Thoracic aorta (tissue), 2 donors: ENCODE data around the gene NEK10. TPM values are rescaled to one million over a fixed set of nuclear protein-coding genes. Genes with fewer than 3 reads are reported as not detected.
A peak's percentile ranks its signal among the peaks of the same experiment; 100 is the strongest.
"Not testable (repeated sequence)": the region's sequence is repeated elsewhere in the genome, so short reads cannot be mapped to it uniquely, and the experiment has no call there.

Source experiments
- ATAC-seq: fragments of 150-250 bp; one replicate; pipeline ENCODE4 v1.8.0; 2017; ENCODE audit warnings: low read depth; ENCODE audit not compliant: insufficient number of reproducible peaks, low FRiP score
- DNase-seq: peaks from one replicate; pipeline ENCODE4 v3.0.0-alpha.2; 2020; ENCODE audit warnings: low spot score
- H3K27ac ChIP-seq, 2 donors: fragments of 200-600 bp; sonication (generic); 1 replicate in 1 of 2; 2 replicates in 1 of 2; pipeline ENCODE4 v1.5.1; 2016; ENCODE audit warnings: mild to moderate bottlenecking in 2 of 2, moderate library complexity in 2 of 2
- H3K27me3 ChIP-seq: fragments of 200-600 bp; sonication (generic); replicated peaks from 2 replicates; pipeline ENCODE4 v1.6.0; 2016; ENCODE audit warnings: mild to moderate bottlenecking; ENCODE audit not compliant: insufficient read depth
- H3K36me3 ChIP-seq: fragments of 200-600 bp; sonication (generic); one replicate; pipeline ENCODE4 v1.5.1; 2016
- H3K4me1 ChIP-seq, 2 donors: fragments of 200-600 bp; sonication (generic); 1 replicate in 1 of 2; 2 replicates in 1 of 2; pipeline versions ENCODE4 v1.5.1 to v1.6.0; 2016; ENCODE audit warnings: low read depth in 2 of 2, mild to moderate bottlenecking in 1 of 2; ENCODE audit not compliant: control insufficient read depth in 1 of 2
- H3K4me3 ChIP-seq: fragments of 200-600 bp; sonication (generic); 2 replicates; pipeline ENCODE4 v1.5.1; 2016; ENCODE audit warnings: mild to moderate bottlenecking
- H3K9me3 ChIP-seq: fragments of 200-600 bp; sonication (generic); 2 replicates; pipeline ENCODE4 v1.5.1; 2016
- total RNA-seq, 2 donors: library from RNA; depleted of rRNA; stranded (reverse); fragments of >200 nt; gene quantifications; one replicate each; pipeline versions ENCODE4 v1.1.0 to v1.2.3, GENCODE V29; 2016
- TF ChIP-seq, protein P1 (sequence below): fragments of 200-600 bp; sonication (generic); IDR thresholded peaks from one replicate; pipeline ENCODE4 v1.5.1; 2019; ENCODE audit warnings: antibody characterized with exemption

The NEK10 gene
- total RNA-seq, 2 donors from 2014 or later, result 0.68 to 21.4 TPM

DNA sequence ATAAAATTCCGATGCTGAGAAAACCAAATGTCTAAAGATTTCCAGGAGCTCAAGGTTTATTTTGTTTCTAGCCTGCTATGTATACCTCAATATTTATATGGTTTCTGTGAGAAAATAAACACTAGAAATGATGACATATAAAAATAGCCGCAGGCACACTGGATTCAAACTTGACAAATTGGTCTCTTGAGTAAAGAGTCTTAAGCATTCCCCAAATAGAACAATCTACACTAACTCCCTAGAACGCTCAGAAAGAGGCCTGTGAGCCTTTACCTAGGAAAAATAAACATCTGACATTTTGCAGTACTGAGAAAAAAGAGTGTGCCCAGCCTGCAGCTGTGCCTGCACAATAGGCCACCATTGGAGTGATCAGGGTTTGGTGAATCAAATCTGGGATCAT is 75.2 kb downstream of the NEK10 start:
- TF ChIP-seq, protein P1, sequence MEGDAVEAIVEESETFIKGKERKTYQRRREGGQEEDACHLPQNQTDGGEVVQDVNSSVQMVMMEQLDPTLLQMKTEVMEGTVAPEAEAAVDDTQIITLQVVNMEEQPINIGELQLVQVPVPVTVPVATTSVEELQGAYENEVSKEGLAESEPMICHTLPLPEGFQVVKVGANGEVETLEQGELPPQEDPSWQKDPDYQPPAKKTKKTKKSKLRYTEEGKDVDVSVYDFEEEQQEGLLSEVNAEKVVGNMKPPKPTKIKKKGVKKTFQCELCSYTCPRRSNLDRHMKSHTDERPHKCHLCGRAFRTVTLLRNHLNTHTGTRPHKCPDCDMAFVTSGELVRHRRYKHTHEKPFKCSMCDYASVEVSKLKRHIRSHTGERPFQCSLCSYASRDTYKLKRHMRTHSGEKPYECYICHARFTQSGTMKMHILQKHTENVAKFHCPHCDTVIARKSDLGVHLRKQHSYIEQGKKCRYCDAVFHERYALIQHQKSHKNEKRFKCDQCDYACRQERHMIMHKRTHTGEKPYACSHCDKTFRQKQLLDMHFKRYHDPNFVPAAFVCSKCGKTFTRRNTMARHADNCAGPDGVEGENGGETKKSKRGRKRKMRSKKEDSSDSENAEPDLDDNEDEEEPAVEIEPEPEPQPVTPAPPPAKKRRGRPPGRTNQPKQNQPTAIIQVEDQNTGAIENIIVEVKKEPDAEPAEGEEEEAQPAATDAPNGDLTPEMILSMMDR, result no peak
- Histone ChIP-seq H3K36me3 (no peaks in the 10 kb centered on the region), H3K4me1 (peaks cover 9 to 35% of the 10 kb centered on the region in 2 donors), H3K27ac (peak overlapping the region in 1 of 2 donors; percentile 11), H3K27me3 (no peaks in the 10 kb centered on the region), H3K4me3 (no peak overlapping the region), H3K9me3 (peaks cover under 1% of the 10 kb centered on the region)
- ATAC-seq (no peak), DNase-seq (no peak)

DNA sequence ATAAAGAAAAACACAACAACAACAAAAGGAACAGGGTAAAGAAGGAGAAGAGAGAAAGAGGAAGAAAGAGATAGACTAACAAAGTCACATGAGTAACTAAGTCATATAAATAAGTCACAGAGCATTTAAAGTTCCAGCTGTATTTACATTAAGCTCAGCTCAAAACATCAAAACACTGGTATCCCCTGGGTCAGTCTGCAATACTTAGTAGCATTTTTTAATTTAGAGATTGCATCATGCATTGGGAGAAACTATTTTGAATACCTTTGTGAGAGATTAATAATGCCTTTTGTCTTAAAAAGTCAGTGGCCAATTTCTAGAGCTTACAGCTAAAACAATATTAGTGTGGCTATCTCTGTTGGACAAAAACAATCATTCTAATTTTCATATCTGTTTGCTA is 78.4 kb downstream of the NEK10 start:
- Histone ChIP-seq H3K36me3 (no peaks in the 10 kb centered on the region), H3K27me3 (no peaks in the 10 kb centered on the region), H3K9me3 (no peaks in the 10 kb centered on the region), H3K4me3 (no peak overlapping the region), H3K4me1 (peaks cover 9 to 35% of the 10 kb centered on the region in 2 donors), H3K27ac (no peak overlapping the region)
- no peak for ATAC-seq
- no peak for DNase-seq
- TF ChIP-seq, protein P1, result no peak

GRCh38 chr3:27289769-27290413 is 79.3 kb downstream of the NEK10 start:
- ATAC-seq (no peak), DNase-seq (no peak)
- no peak overlapping the region for H3K27ac ChIP-seq
- H3K36me3 ChIP-seq, result no peaks in the 10 kb centered on the region
- TF ChIP-seq, protein P1, result no peak
- H3K9me3 ChIP-seq, result no peaks in the 10 kb centered on the region
- no peak overlapping the region for H3K4me3 ChIP-seq
- H3K27me3 ChIP-seq, result no peaks in the 10 kb centered on the region
- peaks cover 9 to 35% of the 10 kb centered on the region in 2 donors for H3K4me1 ChIP-seq

- no peak for ATAC-seq
- H3K4me1 ChIP-seq, result peaks cover 0 to 17% of the 10 kb centered on the region in 2 donors
- no peak overlapping the region for H3K27ac ChIP-seq
- H3K27me3 ChIP-seq, result no peaks in the 10 kb centered on the region
- TF ChIP-seq, protein P1, result no peak
- no peak overlapping the region for H3K4me3 ChIP-seq
- H3K9me3 ChIP-seq, result no peaks in the 10 kb centered on the region
- H3K36me3 ChIP-seq, result no peaks in the 10 kb centered on the region
- DNase-seq, result no peak
Observed at GRCh38 chr3:27287052-27287451, 82.1 kb downstream of the NEK10 start.

- not testable (repeated sequence) for ATAC-seq, H3K27me3 ChIP-seq, DNase-seq, H3K4me3 ChIP-seq, H3K9me3 ChIP-seq, H3K27ac ChIP-seq, H3K36me3 ChIP-seq
- H3K4me1 ChIP-seq, result peaks cover 0 to 17% of the 10 kb centered on the region in 2 donors
Observed at GRCh38 chr3:27286467-27286866, 82.7 kb downstream of the NEK10 start.

GRCh38 chr3:27285668-27286067 is 83.5 kb downstream of the NEK10 start:
- Histone ChIP-seq H3K27ac (no peak overlapping the region), H3K9me3 (no peaks in the 10 kb centered on the region), H3K4me1 (peaks cover 0 to 13% of the 10 kb centered on the region in 2 donors), H3K36me3 (no peaks in the 10 kb centered on the region), H3K4me3 (no peak overlapping the region), H3K27me3 (no peaks in the 10 kb centered on the region)
- no peak for DNase-seq
- TF ChIP-seq, protein P1, result no peak
- no peak for ATAC-seq
